K562 (cell line): ENCODE results near the gene MLX. TPM values are rescaled to one million over a fixed set of nuclear protein-coding genes. Genes with fewer than 3 reads are reported as not detected.

Experiments
- ARID2 ChIP-seq: fragments of 450-650 bp; IDR thresholded peaks from 2 replicates; pipeline ENCODE4 v1.6.1; 2017; ENCODE audit warnings: antibody characterized with exemption, mild to moderate bottlenecking
- ETV1 ChIP-seq: fragments of 450-650 bp; conservative IDR thresholded peaks from 2 replicates; pipeline ENCODE4 v1.6.1; 2016; ENCODE audit warnings: missing genetic modification characterization, control low read depth, low read depth, missing compliant biosample characterization
- FIP1L1 ChIP-seq: fragments of 200-400 bp; formaldehyde crosslinking; IDR thresholded peaks from 2 replicates; pipeline ENCODE4 v1.6.1; 2018; ENCODE audit warnings: mild to moderate bottlenecking, low read depth, low read length; ENCODE audit not compliant: poor library complexity, severe bottlenecking
- MYC ChIP-seq, 2 experiments: fragments of 250-450 bp in 1 of 2; sonication (Bioruptor Pico) in 1 of 2; IDR thresholded peaks; 2 replicates each; pipeline versions ENCODE4 v1.5.1 to v1.6.1; 2012 to 2021; ENCODE audit warnings: low read depth in 2 of 2, borderline replicate concordance in 1 of 2, improper control_type of control experiment in 1 of 2, low read length in 1 of 2, mild to moderate bottlenecking in 1 of 2, moderate library complexity in 1 of 2
- RBM14 ChIP-seq: fragments of 200-400 bp; formaldehyde crosslinking; IDR thresholded peaks from 2 replicates; pipeline ENCODE4 v1.6.1; 2018; ENCODE audit warnings: low read depth, mild to moderate bottlenecking, low read length, moderate library complexity, borderline replicate concordance; ENCODE audit not compliant: insufficient read depth
- RBM15 ChIP-seq: fragments of 200-400 bp; formaldehyde crosslinking; IDR thresholded peaks from 2 replicates; pipeline ENCODE4 v1.6.1; 2018; ENCODE audit warnings: mild to moderate bottlenecking, low read length, moderate library complexity; ENCODE audit not compliant: insufficient read depth
- TFAM ChIP-seq: fragments of 250-450 bp; sonication (Bioruptor Pico); conservative IDR thresholded peaks from 2 replicates; pipeline ENCODE4 v1.5.0; 2021; ENCODE audit warnings: mild to moderate bottlenecking, moderate library complexity
- ZC3H11A ChIP-seq: IDR thresholded peaks from 2 replicates; pipeline ENCODE4 v1.6.1; 2012; ENCODE audit warnings: low read depth, low read length, improper control_type of control experiment
- ZNF174 ChIP-seq: fragments of 250-450 bp; sonication (Bioruptor Pico); IDR thresholded peaks from 2 replicates; pipeline ENCODE4 v1.4.0; 2020; ENCODE audit warnings: mild to moderate bottlenecking
- ZNF445 ChIP-seq: fragments of 250-450 bp; sonication (Bioruptor Pico); IDR thresholded peaks from 2 replicates; pipeline ENCODE4 v1.4.0; 2020; ENCODE audit warnings: low read depth, mild to moderate bottlenecking, moderate library complexity
- ZNF584 ChIP-seq: fragments of 200-800 bp; sonication (Bioruptor generic); IDR thresholded peaks from 2 replicates; pipeline ENCODE4 v1.6.1; 2016; ENCODE audit warnings: low read depth, mild to moderate bottlenecking, missing genetic modification characterization, missing compliant biosample characterization
- ZNF764 ChIP-seq: fragments of 250-450 bp; sonication (Bioruptor Pico); IDR thresholded peaks from 2 replicates; pipeline ENCODE4 v1.4.0; 2020; ENCODE audit warnings: low read depth, mild to moderate bottlenecking, moderate library complexity
- polyA plus RNA-seq, 8 experiments: library from polyadenylated mRNA; depleted of rRNA in 4 of 8; stranded (reverse) in 5 of 8; unstranded in 3 of 8; fragments of >200 nt; fragmentation: Nextera tagmentation in 2 of 8; fragmentation: Illumina TruSeq in 1 of 8; extraction: Ambion mirVana in 2 of 8; extraction: Trizol in 1 of 8; gene quantifications; 2 replicates each; pipeline versions ENCODE4 v1.2.1 to v1.2.3, GENCODE V29; 2011 to 2014; ENCODE audit warnings: inconsistent platforms in 1 of 8, missing spikeins in 1 of 8
- total RNA-seq, 7 experiments: library from RNA; depleted of rRNA in 6 of 7; stranded (reverse); fragments of >200 nt in 6 of 7; fragmentation: Illumina TruSeq in 2 of 7; extraction: Trizol in 2 of 7; gene quantifications; 2 replicates each; pipeline versions ENCODE4 v1.2.1 to v1.2.3, GENCODE V29; 2011 to 2021; ENCODE audit warnings: low replicate concordance in 1 of 7
- TF ChIP-seq, protein P1 (sequence below): fragments of 450-650 bp; IDR thresholded peaks from 2 replicates; pipeline ENCODE4 v1.6.1; 2014; ENCODE audit warnings: low read depth, mild to moderate bottlenecking, moderate library complexity, borderline replicate concordance
- TF ChIP-seq, protein P2 (sequence below): sonication (generic); formaldehyde crosslinking; IDR thresholded peaks from 2 replicates; pipeline ENCODE4 v1.8.0; 2022; ENCODE audit warnings: mild to moderate bottlenecking, missing genetic modification reagents, borderline replicate concordance
- TF ChIP-seq, protein P3 (sequence below): sonication (generic); formaldehyde crosslinking; IDR thresholded peaks from 2 replicates; pipeline ENCODE4 v1.8.1; 2023; ENCODE audit warnings: mild to moderate bottlenecking, missing genetic modification reagents
- TF ChIP-seq, protein P4 (sequence below): fragments of 450-650 bp; IDR thresholded peaks from 2 replicates; pipeline ENCODE4 v1.6.1; 2017; ENCODE audit warnings: antibody characterized with exemption
- TF ChIP-seq, protein P5 (sequence below): fragments of 450-650 bp; IDR thresholded peaks from 2 replicates; pipeline ENCODE4 v1.6.1; 2016; ENCODE audit warnings: missing biosample characterization, missing genetic modification characterization
- TF ChIP-seq, protein P6 (sequence below): sonication (generic); formaldehyde crosslinking; IDR thresholded peaks from 2 replicates; pipeline ENCODE4 v1.8.0; 2022; ENCODE audit warnings: mild to moderate bottlenecking, missing genetic modification reagents

The MLX gene
- total and polyA plus RNA-seq, 9 of the 15 experiments (the other 6 are each of a cell fraction or from before 2014, with no cell fraction given), result 42.9 to 100 (median 58.9) TPM

DNA sequence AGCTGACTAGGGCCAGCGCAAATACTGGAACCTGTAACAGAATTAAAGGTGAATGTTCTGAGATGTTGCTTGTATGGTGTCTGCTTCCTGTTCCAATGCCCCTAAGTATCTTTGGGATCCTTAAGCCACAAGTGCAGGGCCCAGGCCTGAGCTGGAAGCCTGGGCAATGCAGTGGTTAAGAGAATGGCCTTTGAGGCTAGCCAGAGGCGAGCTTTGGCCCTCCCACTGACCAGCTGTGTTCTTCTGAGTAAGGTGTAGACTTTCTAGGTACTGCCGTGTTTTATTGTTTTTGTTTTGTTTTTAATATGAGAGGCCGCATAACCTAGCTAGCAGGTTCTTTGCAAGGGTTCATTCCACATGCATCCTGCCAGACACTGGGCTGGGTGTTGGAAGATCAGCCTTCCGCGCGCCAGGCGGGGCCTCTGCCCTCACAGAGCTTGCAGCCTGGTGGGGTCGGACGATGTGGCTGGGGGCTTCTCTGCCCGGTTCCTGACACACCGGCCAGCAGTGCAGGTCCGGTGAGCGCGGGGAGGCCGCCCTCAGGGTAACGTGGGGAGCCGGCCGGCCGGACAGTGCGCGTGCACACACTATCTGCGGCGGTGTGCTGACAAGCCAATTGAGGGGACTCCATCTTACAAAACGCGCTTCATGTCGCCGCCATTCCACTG lies 551 bp upstream of the MLX start (continued):
- TF ChIP-seq, protein P1, sequence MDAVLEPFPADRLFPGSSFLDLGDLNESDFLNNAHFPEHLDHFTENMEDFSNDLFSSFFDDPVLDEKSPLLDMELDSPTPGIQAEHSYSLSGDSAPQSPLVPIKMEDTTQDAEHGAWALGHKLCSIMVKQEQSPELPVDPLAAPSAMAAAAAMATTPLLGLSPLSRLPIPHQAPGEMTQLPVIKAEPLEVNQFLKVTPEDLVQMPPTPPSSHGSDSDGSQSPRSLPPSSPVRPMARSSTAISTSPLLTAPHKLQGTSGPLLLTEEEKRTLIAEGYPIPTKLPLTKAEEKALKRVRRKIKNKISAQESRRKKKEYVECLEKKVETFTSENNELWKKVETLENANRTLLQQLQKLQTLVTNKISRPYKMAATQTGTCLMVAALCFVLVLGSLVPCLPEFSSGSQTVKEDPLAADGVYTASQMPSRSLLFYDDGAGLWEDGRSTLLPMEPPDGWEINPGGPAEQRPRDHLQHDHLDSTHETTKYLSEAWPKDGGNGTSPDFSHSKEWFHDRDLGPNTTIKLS, result peak; percentile 20; the same call in 1 of the 2 replicates
- TF ChIP-seq MYC (IDR thresholded peaks at IDR 0.05; ENCODE audit: low read depth, low read length) (no peak), MYC (CRISPR knock-in tag; IDR thresholded peaks at IDR 0.05; ENCODE audit: borderline replicate concordance, low read depth) (no peak), TFAM (CRISPR knock-in tag) (no peak), ZNF174 (no peak), ETV1 (tag) (no peak), ZC3H11A (peak; percentile 63; the same call in 1 of the 2 replicates), RBM15 (no peak), RBM14 (no peak), FIP1L1 (no peak), ARID2 (no peak), ZNF764 (no peak), ZNF445 (CRISPR knock-in tag) (no peak), ZNF584 (CRISPR knock-in tag) (no peak)
- TF ChIP-seq, protein P2, sequence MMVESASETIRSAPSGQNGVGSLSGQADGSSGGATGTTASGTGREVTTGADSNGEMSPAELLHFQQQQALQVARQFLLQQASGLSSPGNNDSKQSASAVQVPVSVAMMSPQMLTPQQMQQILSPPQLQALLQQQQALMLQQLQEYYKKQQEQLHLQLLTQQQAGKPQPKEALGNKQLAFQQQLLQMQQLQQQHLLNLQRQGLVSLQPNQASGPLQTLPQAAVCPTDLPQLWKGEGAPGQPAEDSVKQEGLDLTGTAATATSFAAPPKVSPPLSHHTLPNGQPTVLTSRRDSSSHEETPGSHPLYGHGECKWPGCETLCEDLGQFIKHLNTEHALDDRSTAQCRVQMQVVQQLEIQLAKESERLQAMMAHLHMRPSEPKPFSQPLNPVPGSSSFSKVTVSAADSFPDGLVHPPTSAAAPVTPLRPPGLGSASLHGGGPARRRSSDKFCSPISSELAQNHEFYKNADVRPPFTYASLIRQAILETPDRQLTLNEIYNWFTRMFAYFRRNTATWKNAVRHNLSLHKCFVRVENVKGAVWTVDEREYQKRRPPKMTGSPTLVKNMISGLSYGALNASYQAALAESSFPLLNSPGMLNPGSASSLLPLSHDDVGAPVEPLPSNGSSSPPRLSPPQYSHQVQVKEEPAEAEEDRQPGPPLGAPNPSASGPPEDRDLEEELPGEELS (CRISPR knock-in tag), result no peak
- TF ChIP-seq, protein P3, sequence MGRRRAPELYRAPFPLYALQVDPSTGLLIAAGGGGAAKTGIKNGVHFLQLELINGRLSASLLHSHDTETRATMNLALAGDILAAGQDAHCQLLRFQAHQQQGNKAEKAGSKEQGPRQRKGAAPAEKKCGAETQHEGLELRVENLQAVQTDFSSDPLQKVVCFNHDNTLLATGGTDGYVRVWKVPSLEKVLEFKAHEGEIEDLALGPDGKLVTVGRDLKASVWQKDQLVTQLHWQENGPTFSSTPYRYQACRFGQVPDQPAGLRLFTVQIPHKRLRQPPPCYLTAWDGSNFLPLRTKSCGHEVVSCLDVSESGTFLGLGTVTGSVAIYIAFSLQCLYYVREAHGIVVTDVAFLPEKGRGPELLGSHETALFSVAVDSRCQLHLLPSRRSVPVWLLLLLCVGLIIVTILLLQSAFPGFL, result no peak
- TF ChIP-seq, protein P4, sequence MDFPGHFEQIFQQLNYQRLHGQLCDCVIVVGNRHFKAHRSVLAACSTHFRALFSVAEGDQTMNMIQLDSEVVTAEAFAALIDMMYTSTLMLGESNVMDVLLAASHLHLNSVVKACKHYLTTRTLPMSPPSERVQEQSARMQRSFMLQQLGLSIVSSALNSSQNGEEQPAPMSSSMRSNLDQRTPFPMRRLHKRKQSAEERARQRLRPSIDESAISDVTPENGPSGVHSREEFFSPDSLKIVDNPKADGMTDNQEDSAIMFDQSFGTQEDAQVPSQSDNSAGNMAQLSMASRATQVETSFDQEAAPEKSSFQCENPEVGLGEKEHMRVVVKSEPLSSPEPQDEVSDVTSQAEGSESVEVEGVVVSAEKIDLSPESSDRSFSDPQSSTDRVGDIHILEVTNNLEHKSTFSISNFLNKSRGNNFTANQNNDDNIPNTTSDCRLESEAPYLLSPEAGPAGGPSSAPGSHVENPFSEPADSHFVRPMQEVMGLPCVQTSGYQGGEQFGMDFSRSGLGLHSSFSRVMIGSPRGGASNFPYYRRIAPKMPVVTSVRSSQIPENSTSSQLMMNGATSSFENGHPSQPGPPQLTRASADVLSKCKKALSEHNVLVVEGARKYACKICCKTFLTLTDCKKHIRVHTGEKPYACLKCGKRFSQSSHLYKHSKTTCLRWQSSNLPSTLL, result no peak
- TF ChIP-seq, protein P5, sequence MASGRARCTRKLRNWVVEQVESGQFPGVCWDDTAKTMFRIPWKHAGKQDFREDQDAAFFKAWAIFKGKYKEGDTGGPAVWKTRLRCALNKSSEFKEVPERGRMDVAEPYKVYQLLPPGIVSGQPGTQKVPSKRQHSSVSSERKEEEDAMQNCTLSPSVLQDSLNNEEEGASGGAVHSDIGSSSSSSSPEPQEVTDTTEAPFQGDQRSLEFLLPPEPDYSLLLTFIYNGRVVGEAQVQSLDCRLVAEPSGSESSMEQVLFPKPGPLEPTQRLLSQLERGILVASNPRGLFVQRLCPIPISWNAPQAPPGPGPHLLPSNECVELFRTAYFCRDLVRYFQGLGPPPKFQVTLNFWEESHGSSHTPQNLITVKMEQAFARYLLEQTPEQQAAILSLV (tag), result no peak
- TF ChIP-seq, protein P6, sequence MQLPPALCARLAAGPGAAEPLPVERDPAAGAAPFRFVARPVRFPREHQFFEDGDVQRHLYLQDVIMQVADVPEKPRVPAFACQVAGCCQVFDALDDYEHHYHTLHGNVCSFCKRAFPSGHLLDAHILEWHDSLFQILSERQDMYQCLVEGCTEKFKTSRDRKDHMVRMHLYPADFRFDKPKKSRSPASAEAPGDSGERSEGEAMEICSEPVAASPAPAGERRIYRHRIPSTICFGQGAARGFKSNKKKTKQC (CRISPR knock-in tag), result no peak
